ENCODE data around the gene ARRB1. TPM values are rescaled to one million over a fixed set of nuclear protein-coding genes. Genes with fewer than 3 reads are reported as not detected.

Gene ARRB1
- total RNA-seq, 1 donor from 2014 or later = 16.6 TPM

GRCh38 chr11:75237050-75237449, 114.4 kb downstream of the ARRB1 start:
- Mint-ChIP-seq H3K4me1 (ENCODE audit: low read depth) (peaks cover 14% of the 10 kb centered on the region), H3K27ac (ENCODE audit: unreplicated experiment) (no peak overlapping the region), H3K36me3 (ENCODE audit: low read depth) (no peaks in the 10 kb centered on the region), H3K9me3 (ENCODE audit: low read depth) (peaks cover 2% of the 10 kb centered on the region), H3K27me3 (ENCODE audit: low read depth) (peaks cover 13% of the 10 kb centered on the region), H3K4me3 (ENCODE audit: unreplicated experiment) (no peak overlapping the region)
- TF ChIP-seq CTCF (IDR thresholded peaks at IDR 0.05) = no peak
- DNase-seq (ENCODE audit: low spot score) = no peak

GRCh38 chr11:75236062-75236461, 115.4 kb downstream of the ARRB1 start:
- Mint-ChIP-seq H3K27me3 (ENCODE audit: low read depth) (peaks cover 17% of the 10 kb centered on the region), H3K4me3 (ENCODE audit: unreplicated experiment) (no peak overlapping the region)

GRCh38 chr11:75233754-75234172, 117.7 kb downstream of the ARRB1 start:
- Mint-ChIP-seq H3K9me3 (ENCODE audit: low read depth) (peaks cover 2% of the 10 kb centered on the region), H3K27ac (ENCODE audit: unreplicated experiment) (no peak overlapping the region), H3K36me3 (ENCODE audit: low read depth) (no peaks in the 10 kb centered on the region), H3K4me1 (ENCODE audit: low read depth) (peaks cover 12% of the 10 kb centered on the region), H3K4me3 (ENCODE audit: unreplicated experiment) (no peak overlapping the region), H3K27me3 (ENCODE audit: low read depth) (peaks cover 22% of the 10 kb centered on the region)
- no peak for TF ChIP-seq CTCF (IDR thresholded peaks at IDR 0.05)
- no peak for DNase-seq (ENCODE audit: low spot score)

More at GRCh38 chr11:75236062-75236461, 115.4 kb downstream of the ARRB1 start:
- Mint-ChIP-seq H3K36me3 (ENCODE audit: low read depth) (no peaks in the 10 kb centered on the region), H3K9me3 (ENCODE audit: low read depth) (peaks cover 2% of the 10 kb centered on the region), H3K4me1 (ENCODE audit: low read depth) (peaks cover 14% of the 10 kb centered on the region), H3K27ac (ENCODE audit: unreplicated experiment) (peak overlapping the region; percentile 49)
- no peak for TF ChIP-seq CTCF (IDR thresholded peaks at IDR 0.05)
- no peak for DNase-seq (ENCODE audit: low spot score)

GRCh38 chr11:75230621-75231020, 120.8 kb downstream of the ARRB1 start:
- Mint-ChIP-seq H3K36me3 (ENCODE audit: low read depth) (no peaks in the 10 kb centered on the region), H3K4me3 (ENCODE audit: unreplicated experiment) (no peak overlapping the region), H3K9me3 (ENCODE audit: low read depth) (peaks cover 2% of the 10 kb centered on the region), H3K4me1 (ENCODE audit: low read depth) (peaks cover 5% of the 10 kb centered on the region), H3K27me3 (ENCODE audit: low read depth) (peaks cover 24% of the 10 kb centered on the region), H3K27ac (ENCODE audit: unreplicated experiment) (no peak overlapping the region)
- no peak for DNase-seq (ENCODE audit: low spot score)
- TF ChIP-seq CTCF (IDR thresholded peaks at IDR 0.05) = no peak

- TF ChIP-seq CTCF (IDR thresholded peaks at IDR 0.05) = no peak
- H3K27me3 Mint-ChIP-seq (ENCODE audit: low read depth) = peaks cover 35% of the 10 kb centered on the region
- peaks cover 2% of the 10 kb centered on the region for H3K9me3 Mint-ChIP-seq (ENCODE audit: low read depth)
- no peak overlapping the region for H3K4me3 Mint-ChIP-seq (ENCODE audit: unreplicated experiment)
- H3K36me3 Mint-ChIP-seq (ENCODE audit: low read depth) = no peaks in the 10 kb centered on the region
- no peak for DNase-seq (ENCODE audit: low spot score)
- peaks cover 4% of the 10 kb centered on the region for H3K4me1 Mint-ChIP-seq (ENCODE audit: low read depth)
- H3K27ac Mint-ChIP-seq (ENCODE audit: unreplicated experiment) = no peak overlapping the region
Observed at GRCh38 chr11:75229466-75229865, 122.0 kb downstream of the ARRB1 start.
